Stimulated activated CD8-positive, alpha-beta memory T cell treated with anti-CD3 and anti-CD28 coated beads, Interleukin-15, amount 100 ng/mL, for 1 hour (primary cell): Measurements from ENCODE around the gene OGFOD2.
A peak's percentile ranks its signal among the peaks of the same experiment; 100 is the strongest.

Experiments used
- DNase-seq: peaks from one replicate; pipeline ENCODE4 v3.0.0-alpha.2; 2020; ENCODE audit warnings: low read depth

Gene OGFOD2

DNA sequence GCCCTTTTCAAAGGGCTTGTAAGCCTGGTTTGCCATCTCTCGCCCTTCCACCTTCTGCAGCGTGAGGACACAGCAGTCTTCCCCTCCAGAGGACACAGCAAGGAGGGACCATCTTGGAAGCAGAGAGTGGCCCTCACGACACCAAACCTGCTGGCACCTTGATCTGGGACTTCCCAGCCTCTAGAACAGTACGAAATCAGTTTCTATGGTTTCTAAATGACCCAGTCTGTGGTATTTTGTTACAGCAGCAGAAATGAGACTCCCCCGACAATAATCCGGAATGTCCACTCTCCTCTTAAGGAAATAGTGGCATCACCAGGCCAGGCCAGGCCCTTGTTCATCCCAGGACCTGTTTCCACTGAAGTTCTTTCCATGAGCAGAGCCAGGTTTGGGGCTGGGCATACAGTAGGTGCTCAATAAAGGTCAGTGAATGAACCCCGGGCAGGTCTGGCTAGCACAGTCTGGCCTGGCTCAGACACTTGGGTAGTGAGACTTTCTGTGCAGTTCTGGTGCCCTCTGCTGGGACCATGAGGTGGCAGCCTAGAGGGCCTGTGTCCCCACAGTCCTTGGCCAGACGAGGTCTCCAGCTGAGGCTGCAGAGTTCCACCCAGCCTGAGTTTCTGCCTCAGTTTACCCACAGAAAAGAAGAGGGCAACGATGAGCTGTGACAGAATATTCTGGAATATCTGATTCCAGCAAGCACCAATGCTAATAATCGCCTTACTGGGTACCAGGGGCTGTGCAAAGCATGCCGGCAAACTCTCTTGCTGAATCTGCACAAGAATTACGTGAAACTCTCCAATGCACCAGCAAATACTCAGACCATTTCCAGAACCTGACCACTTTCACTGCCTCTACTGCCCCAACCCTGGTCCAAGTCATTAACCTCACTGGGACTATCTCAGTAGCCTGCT lies 22.8 kb upstream of the OGFOD2 start:
- peak; percentile 56 for DNase-seq

DNA sequence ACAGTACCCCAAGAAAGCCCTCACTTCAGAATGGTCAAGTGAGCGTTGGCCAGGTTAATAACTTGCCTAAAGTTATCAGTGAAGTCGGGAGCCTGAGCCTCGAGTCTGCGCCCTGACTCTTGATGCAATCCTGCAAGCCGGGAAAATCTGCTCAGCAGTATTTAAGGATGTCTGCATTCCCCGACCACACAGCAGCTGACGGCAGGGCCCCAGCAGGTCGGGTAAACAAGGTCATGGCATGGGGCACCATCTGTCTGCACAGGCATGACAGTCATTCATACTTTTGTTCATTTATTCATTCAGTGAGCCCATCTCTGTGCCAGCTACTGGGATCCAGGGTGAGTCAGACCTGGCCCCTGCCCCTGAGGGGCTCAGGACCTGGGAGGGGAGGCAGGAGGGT lies 19.9 kb upstream of the OGFOD2 start:
- no peak for DNase-seq

DNA sequence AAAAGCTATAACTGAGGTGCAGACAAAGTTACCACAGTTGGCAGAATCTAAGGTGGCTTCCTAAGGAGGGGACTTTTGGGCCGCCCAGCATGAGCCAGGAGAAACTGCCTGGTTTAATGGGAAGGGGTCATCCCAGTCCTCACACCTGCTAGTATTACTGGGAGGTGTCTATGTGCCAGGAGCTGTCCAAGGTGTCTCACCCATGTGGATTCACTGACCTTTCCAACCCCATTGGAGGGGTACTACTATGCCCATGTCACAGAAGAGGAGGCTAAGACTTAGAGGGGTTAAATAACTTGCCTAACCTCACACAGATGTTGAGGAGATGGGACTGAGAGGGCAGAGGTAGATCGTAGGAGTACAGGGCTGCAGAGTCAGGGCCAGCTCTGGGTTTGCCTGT lies 19.0 kb upstream of the OGFOD2 start:
- no peak for DNase-seq

DNA sequence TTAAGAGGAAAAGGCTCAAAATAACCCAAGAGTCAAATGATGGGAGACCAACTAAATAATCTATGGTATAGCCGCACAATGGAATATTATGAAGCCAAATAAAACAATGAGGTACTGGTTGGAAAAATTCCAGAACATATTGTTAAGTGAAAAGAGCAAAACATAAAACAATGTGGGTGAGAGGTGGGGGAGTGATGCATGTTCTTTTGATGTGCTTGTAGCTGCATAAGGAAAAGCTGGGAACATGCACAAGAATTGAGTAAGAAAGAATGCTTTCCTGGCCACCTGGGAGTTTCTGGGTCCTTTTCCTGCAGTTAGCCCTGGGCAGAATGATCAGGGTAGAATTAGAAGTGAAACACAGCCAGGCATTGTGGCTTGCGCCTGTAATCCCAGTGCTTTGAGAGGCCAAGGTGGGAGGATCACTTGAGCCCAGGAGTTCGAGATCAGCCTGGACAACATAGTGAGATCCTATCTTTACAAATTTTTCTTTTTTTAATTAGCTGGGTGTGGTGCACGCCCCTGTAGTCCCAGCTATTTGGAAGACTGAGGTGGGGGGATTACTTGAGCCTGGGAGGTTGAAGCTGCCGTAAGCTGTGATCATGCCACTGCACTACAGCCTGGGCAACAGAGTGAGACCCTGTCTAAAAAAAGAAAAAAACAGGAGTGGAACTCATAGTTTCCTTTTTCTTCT lies 16.7 kb upstream of the OGFOD2 start:
- DNase-seq = no peak

DNA sequence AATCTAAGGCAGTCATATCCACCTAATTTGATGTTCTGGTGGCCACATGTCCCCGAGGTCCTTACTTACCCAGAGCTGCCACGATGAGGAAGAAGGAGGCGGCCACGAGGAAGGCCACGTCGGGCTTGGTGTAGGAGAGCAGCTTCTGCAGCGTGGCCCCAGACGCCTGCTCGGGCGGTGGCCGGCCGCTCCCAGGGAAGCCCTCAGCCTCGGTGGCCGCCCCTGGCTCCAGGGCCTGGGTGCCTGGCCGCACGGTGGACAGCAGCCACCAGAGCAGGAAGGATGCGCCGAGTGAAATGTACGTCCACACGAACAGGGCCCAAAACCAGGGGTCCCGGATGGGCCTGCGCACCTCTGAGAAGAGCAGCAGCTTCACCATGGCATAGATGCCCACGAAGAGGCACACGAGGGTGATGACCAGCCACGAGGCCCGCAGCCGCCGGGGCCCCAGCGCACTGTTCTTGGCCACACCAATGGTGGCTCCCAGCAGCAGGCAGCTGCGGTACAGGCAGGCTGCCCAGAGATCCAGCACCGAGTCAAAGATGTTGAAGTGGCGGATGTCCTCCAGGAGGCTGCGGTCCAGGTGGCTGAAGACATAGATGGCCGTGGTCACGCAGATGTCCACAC lies 15.4 kb upstream of the OGFOD2 start:
- DNase-seq = no peak

DNA sequence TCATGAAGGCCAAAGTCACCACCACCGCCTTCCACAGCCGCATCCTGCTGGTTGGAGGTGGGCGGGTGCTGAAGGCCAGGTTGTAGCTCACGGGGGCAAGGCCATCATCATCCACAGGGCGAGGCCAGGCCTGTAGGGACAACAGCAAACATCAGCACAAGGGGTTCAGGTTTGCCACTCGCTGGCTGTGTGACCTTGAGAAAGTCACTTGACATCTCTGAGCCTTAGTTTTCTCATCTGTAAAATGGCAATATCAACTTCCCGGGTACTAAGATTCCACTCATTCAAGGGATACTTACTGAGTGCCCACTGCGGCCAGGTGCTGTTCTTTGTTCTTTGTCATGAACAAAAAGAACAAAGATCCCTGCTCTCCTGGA lies 14.9 kb upstream of the OGFOD2 start:
- DNase-seq = no peak

DNA sequence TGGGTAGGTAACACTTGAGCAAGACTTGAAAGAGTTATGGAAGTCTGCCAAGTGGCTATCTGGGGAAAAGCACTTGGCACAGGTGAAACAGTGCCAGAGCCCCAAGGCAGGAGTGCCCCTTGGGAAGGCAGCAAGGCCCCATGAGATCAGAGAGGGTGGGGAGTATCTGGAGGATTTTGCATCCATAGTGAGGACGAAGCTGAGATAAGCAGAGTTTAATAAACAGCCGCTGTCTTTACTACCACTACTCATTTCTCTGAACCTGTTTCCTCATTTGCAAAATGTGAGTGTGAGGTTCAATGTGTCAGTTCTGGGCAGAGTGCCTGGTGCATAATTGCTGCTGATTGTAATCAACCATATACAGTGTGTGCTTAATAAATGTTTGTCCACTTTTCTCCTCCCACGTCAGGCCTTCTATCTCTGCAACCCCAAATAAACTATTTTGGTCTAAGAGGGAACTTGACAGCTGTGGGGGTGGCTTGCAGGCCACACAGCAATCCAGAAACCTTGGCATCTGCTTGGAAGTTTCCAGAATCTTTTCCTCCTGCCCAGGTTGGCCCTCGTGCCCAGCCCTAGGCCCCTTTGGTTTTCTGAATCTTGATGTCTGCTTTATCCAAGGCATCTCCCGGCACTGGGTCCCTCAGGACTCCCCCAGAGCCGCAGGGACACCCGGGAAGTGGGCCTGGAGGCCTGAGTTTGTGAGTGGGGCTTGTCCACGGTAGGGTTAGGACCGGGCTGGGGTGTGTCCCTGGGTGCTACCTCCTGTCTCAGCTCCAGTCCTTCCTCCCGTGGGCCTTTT lies 13.3 kb upstream of the OGFOD2 start:
- no peak for DNase-seq

DNA sequence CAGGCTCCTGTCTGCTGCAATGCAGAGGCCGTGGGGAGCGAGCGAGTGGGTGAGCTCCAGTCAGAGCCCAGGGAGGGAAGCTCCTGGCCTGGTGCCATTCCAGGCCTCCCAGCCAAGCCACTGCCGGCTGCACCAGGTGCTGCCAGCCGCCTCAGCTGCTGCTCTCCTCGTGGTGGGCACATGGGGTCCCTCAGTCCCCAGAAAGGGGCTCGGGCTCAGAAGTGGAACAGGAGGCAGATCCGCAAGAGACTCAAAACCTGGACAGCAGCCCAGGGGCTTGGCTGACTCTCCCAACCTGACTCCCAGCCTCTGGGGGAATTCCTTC lies 11.1 kb upstream of the OGFOD2 start:
- DNase-seq = no peak

DNA sequence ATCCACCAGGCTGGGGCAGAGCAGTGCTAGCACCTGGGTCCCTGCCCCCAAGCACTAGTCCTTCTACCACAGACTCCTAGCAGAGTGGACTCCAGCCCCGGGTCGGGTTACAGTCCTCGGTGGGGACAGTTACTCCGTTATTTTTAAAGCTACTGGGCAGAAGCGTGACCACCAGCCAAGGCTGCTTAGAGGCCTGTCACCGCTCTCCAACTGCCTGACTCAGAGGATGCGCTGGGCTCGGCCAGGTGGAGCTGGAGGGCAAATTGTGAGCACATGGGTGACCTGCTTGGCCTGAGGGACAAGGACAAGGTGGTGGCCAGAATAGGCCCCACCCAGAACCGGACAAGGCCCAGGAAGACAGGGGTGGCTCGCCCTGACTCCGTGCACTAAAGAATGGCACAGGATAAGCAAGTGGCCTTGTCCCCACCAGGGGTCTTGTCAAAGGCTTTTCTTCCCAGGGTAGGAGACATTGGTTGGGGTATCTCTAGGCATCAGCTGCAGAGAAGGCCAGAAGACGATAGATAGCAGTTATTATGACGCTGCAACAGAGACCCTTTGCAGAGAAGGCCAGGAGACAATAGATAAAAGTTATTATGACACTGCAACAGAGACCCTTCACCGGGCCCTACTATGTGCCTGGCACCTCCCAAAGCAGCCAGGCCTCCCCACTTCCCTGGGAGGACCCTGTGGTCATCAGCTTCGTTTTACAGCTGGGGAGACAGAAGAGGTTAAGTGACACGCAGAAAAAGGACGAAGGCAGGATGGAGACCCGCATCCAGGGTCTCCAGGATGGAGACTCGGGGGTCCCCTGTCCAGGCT lies 10.4 kb upstream of the OGFOD2 start:
- no peak for DNase-seq

DNA sequence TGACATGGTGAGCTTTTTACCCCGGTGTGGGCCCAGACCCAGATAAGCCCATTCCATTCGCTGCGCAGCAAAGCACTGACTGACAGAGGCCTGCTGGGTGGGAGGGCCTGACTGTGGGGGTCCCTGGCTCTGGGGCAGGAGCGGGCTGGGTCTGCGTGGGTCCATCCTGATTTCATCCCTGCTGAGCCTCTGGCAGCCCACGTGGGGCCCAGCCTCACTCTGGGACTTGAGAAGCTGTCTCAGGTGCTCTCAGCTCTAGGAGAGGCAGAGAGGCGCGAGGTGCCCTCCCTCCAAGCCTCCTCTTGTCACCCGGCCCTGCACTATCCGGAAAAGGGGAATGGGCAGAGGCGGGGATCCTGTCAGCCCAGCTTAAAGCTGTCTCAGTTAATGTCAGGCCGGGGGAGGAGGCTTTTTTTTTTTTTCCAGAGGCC lies 9.7 kb upstream of the OGFOD2 start:
- no peak for DNase-seq

DNA sequence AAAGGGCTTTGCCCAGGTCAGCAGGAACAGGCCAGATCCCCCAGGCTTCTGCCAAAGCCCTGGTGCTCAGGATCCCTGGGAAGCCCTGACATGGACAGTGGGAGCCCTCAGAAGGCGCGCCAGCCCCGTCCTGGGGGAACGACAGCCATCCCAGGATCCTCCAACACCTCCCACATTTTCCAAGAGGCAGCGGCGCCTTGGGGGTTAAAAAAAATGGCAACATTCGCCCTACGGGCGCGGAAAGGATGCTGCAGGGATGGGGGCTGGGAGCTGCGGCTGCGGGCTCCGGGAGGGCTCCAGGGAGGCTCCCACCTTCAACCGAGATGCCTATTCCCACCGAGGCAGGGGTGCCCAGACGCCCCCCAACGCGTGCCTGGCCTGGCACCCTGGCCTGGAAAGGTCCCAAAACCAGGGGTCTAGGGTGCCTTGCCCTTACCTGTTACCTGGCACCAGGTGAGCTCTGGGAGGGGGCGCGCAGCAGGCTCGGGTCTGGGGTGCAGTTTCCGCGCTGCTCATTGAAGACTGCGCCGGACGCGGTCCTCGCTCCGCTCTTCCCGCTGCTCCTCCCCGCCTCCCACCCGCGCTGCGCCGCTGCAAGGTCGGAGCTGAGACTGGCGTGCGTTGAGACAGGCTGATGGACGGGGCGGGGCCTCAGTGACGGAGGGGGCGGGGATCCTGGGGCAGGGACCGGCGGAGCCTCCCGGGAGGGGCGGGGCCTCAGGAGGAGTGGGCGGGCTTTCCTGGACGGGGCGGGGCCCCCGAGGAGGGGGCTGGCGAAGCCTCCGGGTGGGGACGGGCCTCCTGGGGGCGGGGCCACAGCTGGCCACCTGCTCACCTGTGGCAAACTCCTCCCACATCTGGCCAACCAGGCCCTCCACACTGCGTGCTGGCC lies 8.9 kb upstream of the OGFOD2 start, which contains the start of gene ABCB9:
Gene ABCB9 (minus strand): TSS at position 613 of the 892 bp plus-strand sequence. CDS start 6,228 bp downstream, outside the sequence.
- peak; percentile 91 for DNase-seq

DNA sequence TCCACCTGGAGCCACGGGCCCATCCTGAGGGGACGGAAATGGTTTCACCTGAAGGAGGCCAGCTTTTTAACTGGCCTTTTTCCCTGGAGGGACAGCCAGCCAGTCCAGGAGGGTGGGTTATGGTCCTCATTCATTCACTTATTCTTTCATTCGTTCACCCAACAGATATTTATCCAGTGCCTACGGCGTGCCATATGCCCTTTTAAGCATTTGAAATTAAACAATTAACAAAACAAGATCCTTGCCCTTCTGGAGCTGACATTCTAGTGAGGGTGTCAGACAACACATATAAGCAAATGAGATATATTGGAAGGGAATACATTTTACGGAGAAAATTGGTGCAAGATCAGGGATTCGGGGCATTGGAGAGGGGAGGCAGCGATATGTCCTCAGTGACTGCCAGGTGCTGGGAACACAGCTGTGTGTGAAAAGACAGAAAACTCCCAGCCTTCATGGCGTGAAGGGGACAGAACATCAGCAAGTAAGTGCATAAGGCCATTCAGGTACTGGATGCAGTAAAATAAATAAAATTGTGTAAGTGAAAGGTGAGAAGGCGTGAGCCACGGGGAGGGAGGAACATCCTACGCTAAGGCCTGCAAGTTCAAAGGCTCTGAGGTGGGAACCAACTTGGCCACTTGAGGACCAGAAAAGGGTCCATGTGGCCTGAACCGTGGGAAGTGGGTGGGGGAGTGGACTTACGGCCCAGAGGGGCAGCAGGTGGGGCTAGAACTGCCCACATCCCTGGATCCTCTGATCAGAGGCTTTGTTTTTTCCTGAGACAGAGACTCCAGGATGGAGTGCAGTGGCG lies 8.1 kb upstream of the OGFOD2 start:
- no peak for DNase-seq

DNA sequence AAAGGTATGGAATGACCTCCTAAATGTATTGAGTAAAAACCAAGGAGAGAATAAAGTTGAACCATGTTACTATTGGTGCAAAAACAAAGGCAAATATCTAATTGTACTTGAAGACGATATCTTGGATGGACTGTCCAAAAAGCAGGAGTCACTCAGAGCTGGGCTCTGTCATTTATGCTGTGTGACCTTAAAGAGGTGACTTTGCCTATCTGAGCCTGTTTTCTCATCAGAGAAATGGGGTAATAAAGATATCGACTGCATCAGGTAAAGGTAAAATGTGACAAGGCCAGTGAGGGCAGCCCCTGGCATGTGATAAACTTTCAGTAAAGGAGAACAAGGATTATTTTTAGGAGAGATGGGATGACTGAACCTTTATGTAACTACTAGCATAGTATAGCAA lies 6.9 kb upstream of the OGFOD2 start:
- no peak for DNase-seq

DNA sequence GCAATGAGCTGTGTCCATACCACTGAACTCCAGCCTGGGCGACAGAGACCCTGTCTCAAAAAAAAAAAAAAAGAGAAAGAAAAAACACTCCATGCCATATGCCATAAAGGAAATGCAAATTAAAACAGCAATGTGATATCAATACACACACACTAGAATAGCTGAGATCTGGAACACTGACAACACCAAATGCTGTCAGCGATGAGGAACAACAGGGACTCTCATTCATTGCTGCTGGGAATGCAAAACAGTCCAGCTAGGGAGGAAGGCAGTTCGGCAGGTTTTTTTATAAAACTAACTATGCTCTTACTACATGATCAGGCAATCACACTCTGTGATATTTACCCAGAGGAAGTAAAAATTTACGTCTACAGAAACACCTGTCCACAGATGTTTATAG lies 5.4 kb upstream of the OGFOD2 start:
- no peak for DNase-seq

DNA sequence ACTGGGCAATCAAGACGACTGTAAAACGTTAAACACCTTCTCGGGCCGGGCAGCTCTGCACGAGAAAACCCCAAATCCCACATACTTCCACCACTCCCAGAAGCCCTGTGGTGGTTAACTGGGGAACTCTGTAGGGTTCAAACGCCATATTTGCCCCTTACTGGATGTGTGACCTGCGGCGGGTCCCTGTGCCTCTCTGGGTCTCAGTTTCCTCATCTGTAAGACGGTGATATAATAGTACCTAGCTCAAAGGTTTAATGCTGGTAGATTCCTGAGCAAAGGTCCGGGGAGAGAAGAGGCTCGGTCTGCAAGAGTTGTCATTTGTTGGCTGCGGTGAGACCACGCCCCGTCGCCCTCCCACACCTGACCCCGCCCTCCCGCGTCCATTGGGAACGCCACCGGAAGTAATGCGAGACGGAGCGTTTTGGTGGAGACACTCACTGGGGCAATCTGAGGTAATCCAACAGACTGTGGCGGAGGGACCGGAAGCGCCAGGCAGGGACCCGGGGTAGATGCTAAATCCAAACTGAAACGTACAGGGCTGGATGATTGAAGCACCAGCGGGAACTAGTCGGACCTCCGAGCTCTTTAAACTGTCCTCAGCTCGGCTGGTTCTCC lies 661 bp upstream of the OGFOD2 start:
- DNase-seq = peak; percentile 99

DNA sequence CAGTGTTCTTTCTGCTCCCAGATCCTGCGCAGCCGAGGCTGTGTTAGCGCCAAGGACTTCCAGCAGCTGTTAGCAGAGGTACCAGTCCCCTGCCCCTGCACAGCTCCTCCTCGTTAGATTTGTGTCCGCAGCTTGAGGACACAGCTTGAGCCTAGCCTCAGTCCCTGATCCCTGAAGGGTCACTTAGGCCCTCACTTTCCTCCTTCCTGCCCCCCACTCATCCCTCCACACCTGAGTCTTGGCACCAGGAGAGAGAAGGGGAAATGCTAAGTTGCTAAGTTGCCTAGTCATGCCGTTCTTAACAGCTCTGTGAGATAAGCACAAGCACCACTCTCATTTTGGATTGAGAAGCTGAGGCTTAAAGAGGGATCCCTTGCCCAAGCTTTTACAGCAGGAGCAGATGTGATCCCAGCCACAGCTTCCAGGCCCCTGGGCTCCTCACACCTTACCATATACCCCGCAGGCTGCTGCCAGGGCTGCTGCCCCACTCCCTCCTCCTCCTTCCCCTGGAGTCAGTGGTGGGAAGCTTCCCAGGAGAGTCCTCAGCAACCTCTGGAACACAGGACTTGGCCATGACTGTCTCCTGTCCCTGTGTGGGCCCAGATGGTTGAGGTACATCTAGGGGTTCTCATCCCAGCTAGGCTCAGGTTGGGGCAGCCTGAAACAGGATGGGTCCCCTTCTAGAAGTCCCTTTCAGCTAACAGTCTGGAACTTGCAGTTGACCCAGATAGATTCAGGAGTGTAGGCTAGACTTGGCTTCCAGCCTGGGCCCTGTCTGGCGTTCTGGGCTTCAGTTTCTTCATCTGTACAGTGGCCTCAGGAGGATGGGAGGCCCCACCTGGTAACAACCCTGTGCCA lies 975 bp downstream of the OGFOD2 start:
- no peak for DNase-seq

DNA sequence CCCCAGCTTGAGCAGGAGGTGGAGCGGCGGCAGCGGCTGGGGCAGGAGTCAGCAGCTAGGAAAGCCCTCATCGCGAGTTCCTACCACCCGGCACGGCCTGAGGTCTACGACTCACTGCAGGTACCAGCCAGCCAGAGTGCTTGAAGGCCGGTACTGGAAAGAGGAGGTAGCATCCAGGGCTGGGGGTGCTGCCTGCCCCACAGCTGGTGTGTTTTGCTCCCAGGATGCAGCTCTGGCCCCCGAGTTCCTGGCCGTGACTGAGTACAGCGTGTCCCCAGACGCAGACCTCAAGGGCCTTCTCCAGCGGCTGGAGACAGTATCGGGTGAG lies 1.6 kb downstream of the OGFOD2 start:
- no peak for DNase-seq

DNA sequence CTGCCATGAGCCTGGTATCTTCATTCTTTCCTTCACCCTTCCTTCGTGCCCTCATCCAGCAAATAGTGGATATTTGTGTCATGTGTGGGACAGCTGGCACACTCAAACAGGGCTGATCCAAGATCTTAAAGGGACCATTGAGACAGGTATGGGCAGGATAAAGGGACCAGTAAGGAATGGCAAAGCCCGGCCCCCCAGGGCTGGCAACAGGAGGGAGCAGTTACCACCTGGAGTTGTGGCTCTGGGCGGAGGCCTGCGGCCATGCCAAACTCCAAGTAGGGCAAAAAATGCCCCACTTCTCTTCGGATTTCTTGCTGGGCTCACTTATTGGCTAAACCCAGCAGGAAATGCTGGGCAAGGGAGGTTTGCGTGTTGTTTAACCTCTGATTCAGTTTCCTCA lies 2.1 kb downstream of the OGFOD2 start:
- DNase-seq = no peak
